Caki2 (cell line): Measurements from ENCODE around the gene ZNF277. TPM values are rescaled to one million over a fixed set of nuclear protein-coding genes. Genes with fewer than 3 reads are reported as not detected.
"Not testable (repeated sequence)": the region's sequence is repeated elsewhere in the genome, so short reads cannot be mapped to it uniquely, and the experiment has no call there.

Source experiments
- DNase-seq: peaks from one replicate; pipeline ENCODE4 v3.0.0-alpha.2; 2015; ENCODE audit warnings: low read depth
- in situ Hi-C: cut with HindIII; loops from 2 replicates; pipeline ENCODE4 v1.10.0; 2016; ENCODE audit warnings: low sequenced_read_pairs, low pct_unique_long_range_greater_than_20kb, mixed read lengths
- total RNA-seq: library from RNA; depleted of rRNA; stranded (reverse); fragments of >200 nt; shearing (Covaris generic); gene quantifications from 2 replicates; pipeline ENCODE4 v1.2.3, GENCODE V29; 2014; ENCODE audit warnings: low replicate concordance

ZNF277 gene
- total RNA-seq, 1 experiment from 2014 or later: 30.2 TPM

GRCh38 chr7:112300831-112301407 is 94.4 kb downstream of the ZNF277 start:
- in situ Hi-C loops: no loop called here
- no peak for DNase-seq

GRCh38 chr7:112302566-112302965 is 96.1 kb downstream of the ZNF277 start:
- DNase-seq: no peak
- in situ Hi-C loops: no loop called here

GRCh38 chr7:112306903-112307302 is 100.4 kb downstream of the ZNF277 start:
- in situ Hi-C loops: no loop called here
- no peak for DNase-seq

- DNase-seq: no peak
- in situ Hi-C loops: no loop called here
Observed at GRCh38 chr7:112307506-112307905, 101.0 kb downstream of the ZNF277 start.

- in situ Hi-C loops: no loop called here
- DNase-seq: no peak
Observed at GRCh38 chr7:112308974-112309373, 102.5 kb downstream of the ZNF277 start.

- DNase-seq, in situ Hi-C loops: not testable (repeated sequence)
Observed at GRCh38 chr7:112316803-112317202, 110.3 kb downstream of the ZNF277 start.

- in situ Hi-C loops: no loop called here
Observed at GRCh38 chr7:112322070-112322469, 115.6 kb downstream of the ZNF277 start.

GRCh38 chr7:112327566-112327965 is 121.1 kb downstream of the ZNF277 start:
- no peak for DNase-seq
- in situ Hi-C loops: no loop called here

More at GRCh38 chr7:112322070-112322469, 115.6 kb downstream of the ZNF277 start:
- no peak for DNase-seq

GRCh38 chr7:112331492-112331891 is 125.0 kb downstream of the ZNF277 start:
- no peak for DNase-seq
- in situ Hi-C loops: no loop called here

GRCh38 chr7:112334366-112334765 is 127.9 kb downstream of the ZNF277 start:
- no peak for DNase-seq
- in situ Hi-C loops: no loop called here

- in situ Hi-C loops: no loop called here
- DNase-seq: no peak
Observed at GRCh38 chr7:112336261-112336660, 129.8 kb downstream of the ZNF277 start.

GRCh38 chr7:112336936-112337576 is 130.6 kb downstream of the ZNF277 start:
- no peak for DNase-seq
- in situ Hi-C loops: no loop called here

- in situ Hi-C loops: no loop called here
- DNase-seq: no peak
Observed at GRCh38 chr7:112337892-112338291, 131.4 kb downstream of the ZNF277 start.

- in situ Hi-C loops: no loop called here
Observed at GRCh38 chr7:112338786-112339185, 132.3 kb downstream of the ZNF277 start.

GRCh38 chr7:112341464-112341863 is 135.0 kb downstream of the ZNF277 start:
- no peak for DNase-seq
- in situ Hi-C loops: no loop called here

More at GRCh38 chr7:112338786-112339185, 132.3 kb downstream of the ZNF277 start:
- no peak for DNase-seq

GRCh38 chr7:112346381-112347060 is 140.0 kb downstream of the ZNF277 start:
- DNase-seq: no peak
- in situ Hi-C loops: no loop called here

- in situ Hi-C loops: no loop called here
- DNase-seq: no peak
Observed at GRCh38 chr7:112347088-112347487, 140.6 kb downstream of the ZNF277 start.

- no peak for DNase-seq
- in situ Hi-C loops: no loop called here
Observed at GRCh38 chr7:112350585-112350984, 144.1 kb downstream of the ZNF277 start.

GRCh38 chr7:112356596-112356995 is 150.1 kb downstream of the ZNF277 start:
- no peak for DNase-seq
- in situ Hi-C loops: no loop called here
